Measurements from ENCODE around the gene FSTL1. TPM values are rescaled to one million over a fixed set of nuclear protein-coding genes. Genes with fewer than 3 reads are reported as not detected.
A peak's percentile ranks its signal among the peaks of the same experiment; 100 is the strongest.

Gene FSTL1
- total and polyA plus RNA-seq, 2 of the 8 experiments (the other 6 are each of a cell fraction or from before 2014, with no cell fraction given), result 158 to 516 TPM

- Histone ChIP-seq H3K79me2 (ENCODE audit: control insufficient read depth in 1 of 2, insufficient read depth in 2 of 2, low read length in 2 of 2) (no peaks in the 10 kb centered on the region), H4K20me1 (replicated peaks in 1 of 2; ENCODE audit: control insufficient read depth in 1 of 2, insufficient read depth in 2 of 2, low read length in 2 of 2) (no peaks in the 10 kb centered on the region), H2BK12ac (ENCODE audit: low read depth, low read length) (peak overlapping the region; percentile 98; the same call in 1 of the 2 replicates), H3K23me2 (ENCODE audit: low read depth, low read length) (no peaks in the 10 kb centered on the region; the same call in 1 of the 2 replicates), H3K14ac (ENCODE audit: insufficient read length) (no peak overlapping the region), H3K36me3 (ENCODE audit: control insufficient read depth in 2 of 4, insufficient read depth in 4 of 4, low read length in 3 of 4) (no peaks in the 10 kb centered on the region), H3K4ac (replicated peaks; ENCODE audit: insufficient read length, low read depth, low read length) (no peak overlapping the region), H2AFZ (ENCODE audit: low read length) (no peak overlapping the region), H3K9ac (replicated peaks in 1 of 4; ENCODE audit: extremely low read depth in 1 of 4, low read depth in 3 of 4, low read length in 3 of 4) (no peak overlapping the region), H3K4me1 (replicated peaks in 1 of 4; ENCODE audit: control insufficient read depth in 3 of 4, insufficient read depth in 4 of 4, low read length in 3 of 4) (peaks cover 5 to 20% (median 10%) of the 10 kb centered on the region in 4 experiments; a peak in 5 of 7 replicates), H3K23ac (ENCODE audit: insufficient read length) (no peak overlapping the region), H2AK5ac (ENCODE audit: low read depth, low read length) (peak overlapping the region; percentile 88; the same call in 1 of the 2 replicates), H2BK120ac (replicated peaks; ENCODE audit: low read depth, low read length) (no peak overlapping the region), H3K4me3 (ENCODE audit: extremely low read depth in 1 of 4, insufficient read depth in 2 of 4, low read depth in 3 of 4, low read length in 4 of 4) (peak overlapping the region in 2 of 4 experiments; percentile 7 to 10; a peak in 1 of 8 replicates), H4K5ac (ENCODE audit: insufficient read length, low read depth, low read length) (no peak overlapping the region), H4K8ac (ENCODE audit: extremely low read depth, insufficient read depth, low read length) (no peak overlapping the region), H2BK5ac (ENCODE audit: low read depth, low read length) (peak overlapping the region; percentile 95), H3K27ac (ENCODE audit: low read depth, low read length) (peak overlapping the region; percentile 64), H3K18ac (ENCODE audit: extremely low read depth, low read length) (no peak overlapping the region), H2BK20ac (ENCODE audit: low read length) (peak overlapping the region; percentile 94; the same call in 1 of the 2 replicates), H3K79me1 (ENCODE audit: low read depth, low read length) (no peaks in the 10 kb centered on the region), H2BK15ac (ENCODE audit: low read length) (no peak overlapping the region), H3K9me3 (ENCODE audit: insufficient read depth in 2 of 2, low read depth in 1 of 2, low read length in 1 of 2) (peaks cover 0 to 4% of the 10 kb centered on the region in 2 experiments; a peak in 2 of 4 replicates), H4K91ac (replicated peaks; ENCODE audit: insufficient read length, low read length) (no peak overlapping the region), H3K27me3 (replicated peaks in 1 of 4; ENCODE audit: control insufficient read depth in 3 of 4, extremely low read depth in 1 of 4, insufficient read depth in 3 of 4, low read length in 3 of 4) (no peaks in the 10 kb centered on the region), H3K4me2 (ENCODE audit: insufficient read depth in 1 of 2, low read depth in 2 of 2, low read length in 2 of 2) (peak overlapping the region; percentile 3 to 8; a peak in 2 of 4 replicates), H3K56ac (replicated peaks; ENCODE audit: insufficient read length, low read depth, low read length) (no peak overlapping the region)
- ChIA-PET CTCF (ENCODE audit: partially characterized antibody) (interaction anchor here (1.0 to 6.9 kb wide), 6 partner anchors 9 to 52 kb away, joined by 3 to 36 read pairs (median 8); no protein-coding TSS in a partner anchor), POLR2A (ENCODE audit: partially characterized antibody) (interaction anchor here (0.7 to 4.3 kb wide), 10 partner anchors 8 to 90 kb away, joined by 3 to 24 read pairs (median 4); partner anchors contain the start of gene FSTL1)
- 66% methylated on average over 3 of the region's 3 CpGs; no CpG with 5 or more reads in 1 of the 2 experiments for WGBS, 2 experiments (ENCODE audit: extremely low coverage in 1 of 2, insufficient coverage in 1 of 2, insufficient read length in 1 of 2, insufficient replicate concordance in 2 of 2, low coverage in 1 of 2, low lambda C conversion rate in 2 of 2, missing lambda C conversion rate in 1 of 2)
- no peak for DNase-seq (ENCODE audit: low read depth in 1 of 2, low spot score in 2 of 2)
- FAIRE-seq, result peak; percentile 72
- peak; percentile 89 for TF ChIP-seq ASH2L (IDR thresholded peaks at IDR 0.05; ENCODE audit: low read length)
- no peak for TF ChIP-seq E2F6 (IDR thresholded peaks at IDR 0.05)
These were observed 18.6 kb upstream of the FSTL1 start for GRCh38 chr3:120469440-120469839.
